NCI-H1092 (cell line): ENCODE measurements around the gene TMEM132E.

ENCODE experiments used
- DNase-seq: peaks from one replicate; lab custom pipeline; 2025; lab: John Stamatoyannopoulos, UW

The TMEM132E gene

GRCh38 chr17:34570506-34570905 is 8.9 kb upstream of the TMEM132E start:
- DNase-seq, result no peak

- DNase-seq, result no peak
Measured at GRCh38 chr17:34571428-34572130, 7.8 kb upstream of the TMEM132E start.

GRCh38 chr17:34572483-34572882 is 6.9 kb upstream of the TMEM132E start:
- no peak for DNase-seq

GRCh38 chr17:34575182-34575581 is 4.2 kb upstream of the TMEM132E start:
- DNase-seq, result no peak

DNA sequence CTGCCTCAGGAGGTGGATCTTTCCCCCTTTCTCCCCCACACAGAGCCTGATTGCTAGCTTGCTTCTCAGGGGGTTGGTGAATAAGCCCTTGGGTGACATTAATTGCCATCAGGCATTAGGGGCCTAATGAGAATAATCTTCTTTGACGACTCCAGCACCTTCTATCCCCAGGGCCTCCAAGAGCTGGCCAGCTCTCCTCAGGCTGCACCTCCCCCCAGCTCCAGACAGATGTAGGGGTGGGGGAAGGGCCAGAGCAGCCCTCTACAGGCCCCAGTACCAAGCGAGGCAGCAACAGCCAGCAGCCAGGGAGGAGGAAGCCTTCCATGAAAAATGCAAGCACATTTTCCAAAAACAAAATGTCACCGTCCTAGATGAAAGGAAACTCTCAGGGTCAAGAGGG is 1.4 kb upstream of the TMEM132E start:
- DNase-seq, result no peak

DNA sequence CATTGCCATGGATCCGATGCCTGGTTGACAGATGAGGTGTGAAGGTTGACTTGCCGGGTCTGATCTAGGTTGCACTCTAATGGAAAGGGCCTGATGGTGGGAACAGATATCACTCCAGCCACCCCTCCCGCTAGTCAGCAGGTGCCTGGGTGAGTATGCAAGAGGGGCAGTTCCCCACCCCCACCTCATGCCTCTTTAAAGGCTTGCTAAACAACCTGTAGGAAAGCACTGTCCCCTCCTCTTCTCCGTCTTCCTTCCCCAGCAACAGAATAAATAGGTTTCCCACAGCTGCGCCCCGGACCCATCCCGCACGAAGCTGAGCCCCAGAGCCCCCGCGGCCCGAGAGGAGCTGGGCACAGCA is 746 bp upstream of the TMEM132E start:
- DNase-seq, result no peak

- no peak for DNase-seq
Measured at GRCh38 chr17:34579979-34580684, 750 bp downstream of the TMEM132E start.

DNA sequence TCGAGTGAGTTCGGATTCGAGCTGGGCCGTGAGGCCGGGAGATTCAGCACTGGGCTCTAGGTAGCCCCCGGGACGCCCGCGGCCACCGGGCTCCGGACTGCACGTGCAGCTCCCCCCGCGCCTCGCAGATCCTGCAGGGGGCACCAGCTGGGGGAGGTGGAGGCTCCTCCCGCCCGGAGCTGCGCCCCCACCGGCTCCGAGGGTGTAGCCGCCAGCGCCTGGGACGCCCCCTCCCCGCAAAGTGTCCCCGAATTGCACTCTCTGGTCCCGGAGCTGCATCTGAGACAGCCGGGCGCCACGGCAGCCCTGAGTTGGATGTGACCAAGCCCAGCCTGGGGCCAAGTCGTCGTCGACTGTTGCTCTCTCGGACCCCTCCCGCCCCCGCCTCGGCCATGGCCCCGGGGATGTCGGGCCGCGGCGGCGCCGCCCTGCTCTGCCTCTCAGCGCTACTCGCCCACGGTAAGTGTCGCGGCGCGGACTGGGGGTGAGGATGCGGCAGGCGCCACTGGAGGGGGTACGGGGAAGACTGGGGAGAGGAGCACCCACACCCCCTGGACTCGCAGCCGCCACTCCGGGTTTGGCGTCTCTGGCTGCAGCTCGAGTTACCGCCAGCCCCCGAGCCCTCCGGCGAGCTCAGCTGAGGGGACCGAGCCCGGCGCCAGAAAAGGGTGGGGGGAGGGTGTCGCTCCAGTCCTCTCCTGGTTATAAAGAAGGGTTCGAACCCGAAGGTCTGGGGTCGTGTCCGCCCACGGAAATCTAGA is 1.5 kb downstream of the TMEM132E start:
- no peak for DNase-seq

DNA sequence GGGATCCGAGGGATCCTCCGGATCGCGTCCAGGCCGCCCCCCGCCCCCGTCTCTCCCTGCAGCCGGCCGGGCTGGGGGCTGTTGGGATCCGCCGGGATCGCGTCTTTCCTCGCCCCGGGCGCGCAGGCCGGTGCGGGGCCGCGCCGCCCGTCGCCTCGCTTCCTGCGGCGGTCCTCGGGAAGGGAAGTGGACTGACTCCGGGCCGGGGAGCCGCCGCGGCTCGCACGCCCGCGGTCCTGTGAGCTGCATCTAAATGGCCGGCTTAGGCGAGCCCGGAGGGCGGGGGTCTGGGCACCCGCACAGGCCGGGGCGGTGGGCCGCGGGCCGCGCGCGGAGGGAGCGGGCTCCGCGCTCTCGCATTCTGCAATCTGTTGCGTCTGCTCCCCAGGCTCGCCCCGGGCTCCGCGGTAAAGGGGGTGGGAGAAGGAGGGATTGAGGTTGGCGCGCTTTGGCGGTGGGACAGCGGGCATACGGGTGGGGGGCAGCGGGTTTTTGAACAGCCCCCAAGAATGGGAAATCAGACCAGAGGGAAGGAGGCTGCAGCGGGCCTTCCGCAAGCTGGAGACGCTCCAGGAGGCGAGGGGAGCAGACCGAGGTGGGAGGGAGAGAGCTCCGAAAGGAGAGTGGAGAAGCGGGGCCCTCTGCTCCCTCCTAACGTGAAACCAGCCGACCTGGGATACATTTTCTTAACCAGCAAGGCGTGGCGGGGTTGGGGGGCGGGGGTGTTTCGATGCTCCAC is 2.2 kb downstream of the TMEM132E start:
- DNase-seq, result no peak

GRCh38 chr17:34582185-34582900 is 3.0 kb downstream of the TMEM132E start:
- no peak for DNase-seq

DNA sequence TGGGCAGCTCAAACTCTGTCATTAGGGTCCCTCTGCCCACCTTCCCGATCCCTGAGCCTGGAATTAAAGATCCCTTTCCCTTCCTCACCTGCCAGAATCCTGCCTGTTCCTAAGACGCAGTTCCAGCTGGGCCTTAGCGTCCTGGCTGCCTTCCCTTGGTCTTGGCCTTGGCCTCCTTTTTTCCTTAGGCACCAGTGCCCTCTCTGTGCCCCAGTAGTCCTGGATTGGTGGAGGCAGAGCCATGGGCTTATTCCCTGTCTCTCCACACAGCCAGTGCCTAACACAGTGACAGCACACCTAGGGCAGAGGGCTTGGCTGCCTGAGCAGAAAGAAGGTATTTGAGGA is 3.5 kb downstream of the TMEM132E start:
- no peak for DNase-seq

DNA sequence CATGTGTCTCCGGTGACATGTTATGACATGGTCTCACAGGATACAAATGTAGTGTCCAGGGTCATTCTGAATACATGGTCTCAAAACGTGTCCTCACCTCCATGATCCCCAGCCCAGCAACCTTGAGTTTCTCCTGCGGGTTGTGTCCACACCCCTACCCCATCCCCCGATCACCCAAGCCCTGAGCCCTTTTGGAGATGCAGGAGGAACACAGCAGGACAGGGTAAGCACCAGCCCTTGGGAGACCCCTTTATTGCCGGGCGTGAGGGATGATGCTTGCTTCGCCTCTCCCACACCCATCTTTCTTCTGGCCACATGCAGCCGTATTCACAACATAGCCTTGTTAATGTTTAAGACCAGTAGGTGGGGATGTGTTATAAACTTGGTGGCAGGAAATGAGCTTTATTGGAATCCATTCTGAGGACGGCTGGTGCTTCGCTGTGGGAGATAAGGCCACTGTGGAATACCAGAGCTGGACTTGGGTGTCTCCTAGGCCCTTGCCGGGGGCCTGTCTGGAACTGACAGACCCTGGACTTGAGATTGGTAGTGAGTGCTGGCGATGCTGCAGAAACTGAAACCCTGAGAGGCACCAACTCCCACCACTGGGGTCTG is 5.5 kb downstream of the TMEM132E start:
- DNase-seq, result peak; percentile 25

- no peak for DNase-seq
Measured at GRCh38 chr17:34586346-34586846, 7.0 kb downstream of the TMEM132E start.

DNA sequence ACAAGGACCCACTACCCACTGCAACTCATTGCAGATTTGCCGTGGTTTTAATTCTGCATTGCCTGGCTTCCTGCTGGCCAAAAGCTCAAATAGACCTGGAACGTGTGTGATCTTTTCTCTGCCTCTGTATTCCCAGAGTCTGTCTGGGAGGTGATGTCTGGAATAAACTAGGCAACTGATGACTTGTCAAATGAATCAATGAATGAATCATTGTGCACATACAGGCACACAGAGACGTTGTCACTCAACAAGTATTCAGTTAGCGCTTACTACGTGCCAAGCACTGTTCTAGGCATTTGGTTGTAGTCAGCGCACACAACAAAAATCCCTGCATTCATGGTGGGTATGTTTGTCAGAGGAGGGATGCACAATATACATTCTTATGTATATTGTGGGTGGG is 8.9 kb downstream of the TMEM132E start:
- DNase-seq, result no peak

- no peak for DNase-seq
Measured at GRCh38 chr17:34589120-34589965, 10.0 kb downstream of the TMEM132E start.

- no peak for DNase-seq
Measured at GRCh38 chr17:34592002-34592401, 12.6 kb downstream of the TMEM132E start.

- DNase-seq, result no peak
Measured at GRCh38 chr17:34596920-34597319, 17.5 kb downstream of the TMEM132E start.

DNA sequence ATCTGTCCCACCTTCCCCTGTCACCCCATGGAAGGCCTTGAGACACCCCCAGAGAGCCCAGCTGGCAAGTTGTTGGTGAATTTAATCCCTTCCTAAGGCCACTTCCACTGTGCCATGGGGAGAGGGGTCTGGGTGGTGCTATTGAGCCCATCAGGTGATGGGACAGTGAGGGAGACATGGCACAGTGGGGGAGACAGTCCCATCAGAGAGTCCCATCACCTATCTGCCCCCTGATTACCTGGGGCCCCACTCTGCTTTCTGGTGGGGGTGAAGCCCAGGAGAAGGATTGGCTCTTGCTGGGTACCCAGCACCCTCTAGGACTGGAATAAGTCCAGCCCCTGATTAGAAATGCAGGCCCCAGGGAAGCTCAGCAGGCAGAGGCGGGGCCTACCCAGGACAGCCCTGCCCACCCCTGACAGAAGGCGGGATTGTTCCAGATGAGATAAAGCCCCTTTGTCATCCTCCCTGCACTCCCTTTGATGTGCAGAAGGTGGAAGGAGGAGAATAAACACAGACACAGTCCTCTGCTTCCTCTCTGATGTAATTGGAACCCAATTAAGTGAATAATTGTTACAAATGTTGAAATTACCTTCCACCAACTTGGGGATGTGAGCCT is 18.9 kb downstream of the TMEM132E start:
- no peak for DNase-seq

- no peak for DNase-seq
Measured at GRCh38 chr17:34601416-34601815, 22.0 kb downstream of the TMEM132E start.

DNA sequence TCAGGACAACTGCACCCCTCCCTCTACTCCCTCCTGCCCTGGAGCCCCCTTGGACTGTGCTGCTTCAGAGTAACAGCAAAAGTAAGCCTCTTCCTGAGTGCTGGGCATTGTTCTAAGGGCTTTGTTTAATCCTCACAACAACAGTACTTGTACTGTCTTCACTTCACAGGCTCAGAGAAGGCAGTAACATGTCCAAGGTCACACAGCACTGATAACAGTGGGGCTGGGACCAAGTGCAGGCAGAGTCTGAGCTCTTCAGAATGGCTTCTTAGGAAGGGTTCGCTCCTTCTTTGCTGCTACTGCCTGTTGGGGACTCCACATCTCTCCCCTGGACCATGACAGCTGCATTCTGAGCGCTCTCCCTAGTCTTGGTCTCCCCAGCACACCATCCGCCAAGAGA is 24.6 kb downstream of the TMEM132E start:
- DNase-seq, result no peak
